ENCODE measurements around the gene OLFML2A. TPM values are rescaled to one million over a fixed set of nuclear protein-coding genes. Genes with fewer than 3 reads are reported as not detected.
A peak's percentile ranks its signal among the peaks of the same experiment; 100 is the strongest.

Gene OLFML2A
- total and polyA plus RNA-seq, 2 experiments from 2014 or later, result 0.11 to 0.14 TPM

DNA sequence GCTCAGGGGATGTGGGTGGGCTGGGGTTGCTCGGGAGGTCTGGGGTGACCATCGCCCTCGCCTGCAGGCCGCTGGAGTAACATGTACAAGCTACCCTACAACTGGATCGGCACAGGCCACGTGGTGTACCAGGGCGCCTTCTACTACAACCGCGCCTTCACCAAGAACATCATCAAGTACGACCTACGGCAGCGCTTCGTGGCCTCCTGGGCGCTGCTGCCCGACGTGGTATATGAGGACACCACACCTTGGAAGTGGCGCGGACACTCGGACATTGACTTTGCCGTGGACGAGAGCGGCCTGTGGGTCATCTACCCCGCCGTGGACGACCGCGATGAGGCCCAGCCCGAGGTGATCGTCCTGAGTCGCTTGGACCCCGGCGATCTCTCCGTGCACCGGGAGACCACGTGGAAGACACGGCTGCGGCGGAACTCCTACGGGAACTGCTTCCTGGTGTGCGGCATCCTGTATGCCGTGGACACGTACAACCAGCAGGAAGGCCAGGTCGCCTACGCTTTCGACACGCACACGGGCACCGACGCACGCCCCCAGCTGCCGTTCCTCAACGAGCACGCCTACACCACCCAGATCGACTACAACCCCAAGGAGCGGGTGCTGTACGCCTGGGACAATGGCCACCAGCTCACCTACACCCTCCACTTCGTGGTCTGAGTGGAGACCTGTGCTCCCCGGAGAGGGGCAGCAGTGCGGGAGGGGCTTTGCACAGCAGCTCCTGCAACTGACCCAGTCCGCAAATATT, 33.0 kb downstream of the OLFML2A start:
- Histone ChIP-seq H3K9ac (no peak overlapping the region), H3K9me2 (ENCODE audit: insufficient read depth) (no peaks in the 10 kb centered on the region), H3K4me3 (no peak overlapping the region), H3K27ac (no peak overlapping the region), H3K4me1 (ENCODE audit: insufficient read depth) (peaks cover 27% of the 10 kb centered on the region), H2AFZ (no peak overlapping the region; the same call in 1 of the 2 replicates), H3K9me3 (ENCODE audit: low read depth) (no peaks in the 10 kb centered on the region), H3K27me3 (replicated peaks; ENCODE audit: insufficient read depth) (no peaks in the 10 kb centered on the region), H3K79me2 (ENCODE audit: insufficient read depth) (no peaks in the 10 kb centered on the region), H4K20me1 (ENCODE audit: insufficient read depth) (no peaks in the 10 kb centered on the region), H3F3A (ENCODE audit: insufficient read depth) (peaks cover 19% of the 10 kb centered on the region), H3K36me3 (ENCODE audit: low read depth) (no peaks in the 10 kb centered on the region), H3K4me2 (ENCODE audit: unreplicated experiment) (no peak overlapping the region)
- in situ Hi-C loops (cut with MboI), result no loop called here
- DNase-seq, result no peak
- WGBS, 2 experiments (ENCODE audit: low coverage in 1 of 2, low lambda C conversion rate in 2 of 2, missing lambda C conversion rate in 2 of 2), result 96 to 98% methylated on average over 57 to 59 of the region's 60 CpGs
- TF ChIP-seq EZH2 (IDR thresholded peaks at IDR 0.05; ENCODE audit: insufficient read depth, poor library complexity, severe bottlenecking) (no peak), EZH2phosphoT487 (IDR thresholded peaks at IDR 0.05; ENCODE audit: insufficient read depth, low read depth) (no peak)

DNA sequence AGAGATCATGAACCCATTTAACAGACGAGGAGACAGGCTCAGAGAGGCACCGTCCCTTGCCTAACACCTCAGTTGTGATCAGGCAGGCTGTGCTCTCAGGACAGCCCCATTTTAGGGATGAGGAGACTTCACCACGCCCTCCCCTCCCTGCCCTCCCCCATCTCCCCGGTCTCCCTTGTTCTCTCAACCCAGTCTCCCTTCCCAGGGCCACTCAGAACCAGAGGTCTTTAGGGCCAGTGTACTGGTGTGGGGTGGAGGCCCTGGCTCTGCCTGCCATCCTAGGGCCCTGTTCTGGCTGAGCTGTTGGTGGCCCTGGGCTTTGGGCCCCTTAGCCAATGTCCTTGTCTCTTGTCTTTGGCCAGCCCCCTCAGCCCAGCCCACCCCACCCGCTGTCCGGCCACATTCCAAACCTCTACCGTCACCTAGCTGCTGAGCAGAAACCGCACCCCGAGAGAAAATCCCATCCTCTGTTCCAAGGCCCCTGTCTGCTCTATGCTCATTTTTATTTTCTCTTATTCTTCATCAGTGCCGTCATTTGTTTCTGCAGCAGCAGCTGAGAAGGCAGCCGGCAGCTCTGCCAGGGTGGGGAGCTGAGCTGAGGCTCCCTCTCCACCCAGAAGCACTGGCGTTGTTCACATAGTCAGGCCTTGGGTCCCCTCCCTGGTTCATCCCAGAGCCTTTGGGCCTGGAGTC, 33.9 kb downstream of the OLFML2A start:
- Histone ChIP-seq H3K27ac (peak overlapping the region; percentile 68), H3K4me2 (ENCODE audit: unreplicated experiment) (peak overlapping the region; percentile 59), H3K4me1 (ENCODE audit: insufficient read depth) (peaks cover 27% of the 10 kb centered on the region), H2AFZ (peak overlapping the region; percentile 83), H4K20me1 (ENCODE audit: insufficient read depth) (no peaks in the 10 kb centered on the region), H3K79me2 (ENCODE audit: insufficient read depth) (no peaks in the 10 kb centered on the region), H3K9me3 (ENCODE audit: low read depth) (no peaks in the 10 kb centered on the region), H3K9ac (peak overlapping the region; percentile 70), H3K9me2 (ENCODE audit: insufficient read depth) (no peaks in the 10 kb centered on the region), H3K27me3 (replicated peaks; ENCODE audit: insufficient read depth) (no peaks in the 10 kb centered on the region), H3K36me3 (ENCODE audit: low read depth) (no peaks in the 10 kb centered on the region), H3F3A (ENCODE audit: insufficient read depth) (peaks cover 19% of the 10 kb centered on the region), H3K4me3 (0 out of 2 replicates have a peak overlapping the region, but pooled peaks have one; percentile 11)
- no peak for TF ChIP-seq EZH2 (IDR thresholded peaks at IDR 0.05; ENCODE audit: insufficient read depth, poor library complexity, severe bottlenecking)
- no peak for TF ChIP-seq EZH2phosphoT487 (IDR thresholded peaks at IDR 0.05; ENCODE audit: insufficient read depth, low read depth)
- peak; percentile 85 for DNase-seq
- 20 to 25% methylated on average over 9 to 12 of the region's 12 CpGs for WGBS, 2 experiments (ENCODE audit: low coverage in 1 of 2, low lambda C conversion rate in 2 of 2, missing lambda C conversion rate in 2 of 2)
- in situ Hi-C loops (cut with MboI), result no loop called here

DNA sequence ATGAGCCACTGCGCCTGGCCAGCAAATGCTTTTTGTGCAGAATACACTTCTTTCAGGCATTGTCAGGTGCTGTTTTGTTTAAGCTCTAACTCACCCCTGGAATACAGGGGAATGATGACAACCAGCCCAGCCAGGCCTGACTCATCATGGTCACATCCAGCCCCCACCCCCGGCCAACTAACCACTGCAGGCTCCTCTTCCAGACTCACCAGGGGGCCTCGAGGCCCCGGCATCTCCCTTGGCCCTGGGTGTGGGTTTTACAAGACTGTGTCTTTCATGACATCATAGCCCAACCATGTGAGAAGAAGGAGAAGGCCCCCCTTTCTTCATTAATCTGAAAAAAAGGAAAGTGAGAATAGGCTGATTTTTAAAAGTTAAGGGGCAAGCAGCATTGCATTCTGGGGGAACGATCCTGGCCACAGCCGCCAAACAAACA, 35.5 kb downstream of the OLFML2A start:
- DNase-seq, result peak; percentile 97
- Histone ChIP-seq H3K9me2 (ENCODE audit: insufficient read depth) (no peaks in the 10 kb centered on the region), H3K79me2 (ENCODE audit: insufficient read depth) (no peaks in the 10 kb centered on the region), H3K9me3 (ENCODE audit: low read depth) (no peaks in the 10 kb centered on the region), H3K4me3 (no peak overlapping the region), H3K4me1 (ENCODE audit: insufficient read depth) (peaks cover 27% of the 10 kb centered on the region), H3K36me3 (ENCODE audit: low read depth) (no peaks in the 10 kb centered on the region), H3K9ac (0 out of 2 replicates have a peak overlapping the region, but pooled peaks have one; percentile 70), H3K4me2 (ENCODE audit: unreplicated experiment) (peak overlapping the region; percentile 59), H3F3A (ENCODE audit: insufficient read depth) (peaks cover 19% of the 10 kb centered on the region), H3K27me3 (replicated peaks; ENCODE audit: insufficient read depth) (no peaks in the 10 kb centered on the region), H4K20me1 (ENCODE audit: insufficient read depth) (no peaks in the 10 kb centered on the region), H2AFZ (no peak overlapping the region), H3K27ac (peak overlapping the region; percentile 26; the same call in 1 of the 2 replicates)
- no peak for TF ChIP-seq EZH2 (IDR thresholded peaks at IDR 0.05; ENCODE audit: insufficient read depth, poor library complexity, severe bottlenecking)
- TF ChIP-seq EZH2phosphoT487 (IDR thresholded peaks at IDR 0.05; ENCODE audit: insufficient read depth, low read depth), result no peak
- in situ Hi-C loops (cut with MboI), result no loop called here
- WGBS, 2 experiments (ENCODE audit: low coverage in 1 of 2, low lambda C conversion rate in 2 of 2, missing lambda C conversion rate in 2 of 2), result 20 to 25% methylated on average over 6 of the region's 6 CpGs

DNA sequence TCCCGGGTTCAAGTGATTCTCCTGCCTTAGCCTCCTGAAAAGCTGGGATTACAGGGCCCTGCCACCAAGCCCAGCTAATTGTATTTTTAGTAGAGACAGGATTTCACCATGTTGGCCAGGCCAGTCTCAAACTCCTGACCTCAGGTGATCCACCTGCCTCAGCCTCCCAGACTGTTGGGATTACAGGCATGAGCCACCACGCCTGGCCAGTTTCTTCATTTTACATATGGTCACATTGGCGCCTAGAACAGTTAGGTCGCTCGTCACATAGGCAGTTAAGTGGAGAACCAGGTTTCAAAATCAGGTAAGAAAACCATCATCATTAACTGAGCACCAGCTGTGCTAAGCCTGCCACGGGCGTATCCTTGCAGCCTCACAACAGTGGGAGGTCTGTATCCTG, 36.1 kb downstream of the OLFML2A start:
- H3K4me1 ChIP-seq (ENCODE audit: insufficient read depth), result peaks cover 27% of the 10 kb centered on the region
- WGBS, 2 experiments (ENCODE audit: low coverage in 1 of 2, low lambda C conversion rate in 2 of 2, missing lambda C conversion rate in 2 of 2), result 81 to 92% methylated on average over 7 of the region's 7 CpGs
- H3K4me2 ChIP-seq (ENCODE audit: unreplicated experiment), result peak overlapping the region; percentile 9
- no peak overlapping the region for H3K9ac ChIP-seq
- peaks cover 19% of the 10 kb centered on the region for H3F3A ChIP-seq (ENCODE audit: insufficient read depth)
- in situ Hi-C loops (cut with MboI), result no loop called here
- no peaks in the 10 kb centered on the region for H3K36me3 ChIP-seq (ENCODE audit: low read depth)
- H3K4me3 ChIP-seq, result no peak overlapping the region
- no peaks in the 10 kb centered on the region for H3K27me3 ChIP-seq (replicated peaks; ENCODE audit: insufficient read depth)
- TF ChIP-seq EZH2phosphoT487 (IDR thresholded peaks at IDR 0.05; ENCODE audit: insufficient read depth, low read depth) (no peak), EZH2 (IDR thresholded peaks at IDR 0.05; ENCODE audit: insufficient read depth, poor library complexity, severe bottlenecking) (no peak)
- no peaks in the 10 kb centered on the region for H3K9me2 ChIP-seq (ENCODE audit: insufficient read depth)
- peak overlapping the region; percentile 1; the same call in 1 of the 2 replicates for H3K27ac ChIP-seq
- DNase-seq, result no peak
- no peaks in the 10 kb centered on the region for H3K79me2 ChIP-seq (ENCODE audit: insufficient read depth)
- H2AFZ ChIP-seq, result no peak overlapping the region
- H4K20me1 ChIP-seq (ENCODE audit: insufficient read depth), result no peaks in the 10 kb centered on the region
- H3K9me3 ChIP-seq (ENCODE audit: low read depth), result no peaks in the 10 kb centered on the region
